HG03442 (cell line): ENCODE measurements around the gene HDAC5.
"Not testable (repeated sequence)": the region's sequence is repeated elsewhere in the genome, so short reads cannot be mapped to it uniquely, and the experiment has no call there.

Experiments used
- ATAC-seq: cut with Tn5 transposase; IDR thresholded peaks from one replicate; pipeline ENCODE4 v1.9.1; 2021; ENCODE audit warnings: mild to moderate bottlenecking, moderate library complexity; ENCODE audit not compliant: unreplicated experiment

Gene HDAC5

GRCh38 chr17:44037471-44037870, 86.0 kb downstream of the HDAC5 start:
- ATAC-seq: no peak

GRCh38 chr17:44034688-44035087, 88.8 kb downstream of the HDAC5 start:
- not testable (repeated sequence) for ATAC-seq

- ATAC-seq: no peak
Observed at GRCh38 chr17:44033861-44034408, 89.5 kb downstream of the HDAC5 start.

GRCh38 chr17:44030482-44030881, 93.0 kb downstream of the HDAC5 start:
- ATAC-seq: no peak

GRCh38 chr17:44029736-44030135, 93.7 kb downstream of the HDAC5 start:
- ATAC-seq: no peak
